HUES48 (cell line): ENCODE results near the gene CELSR2.
"Not testable (repeated sequence)": the region's sequence is repeated elsewhere in the genome, so short reads cannot be mapped to it uniquely, and the experiment has no call there.

ENCODE experiments used
- H3K27ac ChIP-seq: one replicate; pipeline ENCODE4 v1.7.0; 2013; ENCODE audit warnings: low read depth, low read length, inconsistent platforms
- H3K27me3 ChIP-seq: 2 replicates; pipeline ENCODE4 v1.6.1; 2013; ENCODE audit warnings: mild to moderate bottlenecking, low read length; ENCODE audit not compliant: control insufficient read depth, insufficient read depth
- H3K36me3 ChIP-seq: 2 replicates; pipeline ENCODE4 v1.6.1; 2013; ENCODE audit warnings: low read length; ENCODE audit not compliant: control insufficient read depth, insufficient read depth
- H3K4me1 ChIP-seq: 2 replicates; pipeline ENCODE4 v1.6.1; 2013; ENCODE audit warnings: mild to moderate bottlenecking, low read length; ENCODE audit not compliant: control insufficient read depth, insufficient read depth
- H3K4me3 ChIP-seq: 2 replicates; pipeline ENCODE4 v1.5.1; 2013; ENCODE audit warnings: mild to moderate bottlenecking, low read depth, low read length
- H3K9ac ChIP-seq: 2 replicates; pipeline ENCODE4 v1.6.1; 2013; ENCODE audit warnings: mild to moderate bottlenecking, low read depth, low read length, moderate library complexity
- H3K9me3 ChIP-seq: 2 replicates; pipeline ENCODE4 v1.6.1; 2013; ENCODE audit warnings: low read length; ENCODE audit not compliant: control insufficient read depth, insufficient read depth

Gene CELSR2

DNA sequence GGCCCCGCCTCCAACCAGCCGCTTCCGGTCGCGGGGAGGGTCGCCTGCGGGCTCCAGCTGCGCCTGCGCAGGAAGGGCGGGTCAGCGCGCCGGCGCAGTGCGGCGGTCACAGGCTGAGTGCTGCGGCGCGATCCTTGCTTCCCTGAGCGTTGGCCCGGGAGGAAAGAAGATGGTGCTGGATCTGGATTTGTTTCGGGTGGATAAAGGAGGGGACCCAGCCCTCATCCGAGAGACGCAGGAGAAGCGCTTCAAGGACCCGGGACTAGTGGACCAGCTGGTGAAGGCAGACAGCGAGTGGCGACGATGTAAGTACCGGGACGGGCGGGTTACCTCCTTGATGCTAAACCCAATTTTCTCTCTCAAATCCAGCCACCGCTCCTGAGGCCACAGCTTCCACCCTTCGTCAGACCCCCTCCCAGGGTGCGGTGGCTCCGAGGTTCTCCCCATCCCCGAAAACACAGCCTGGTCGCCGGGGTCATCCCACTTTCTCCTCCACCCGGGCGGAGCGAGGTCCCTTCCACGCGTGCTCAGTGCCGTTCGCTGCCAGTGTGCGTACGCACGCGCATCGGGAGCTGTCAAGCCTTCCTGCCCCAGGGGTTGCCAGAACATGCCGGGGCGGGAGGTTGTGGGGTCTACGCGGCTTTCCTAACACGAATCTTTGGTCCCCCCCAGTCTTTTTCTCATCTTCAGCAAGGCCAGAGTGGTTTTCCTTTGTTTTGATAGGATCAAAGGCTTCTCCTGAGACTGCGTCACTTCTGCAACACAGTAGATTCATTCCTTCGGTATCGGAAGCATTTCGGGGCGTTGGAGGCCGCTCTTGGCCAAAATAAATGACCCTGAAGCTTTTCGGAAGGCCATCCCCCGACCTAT lies 35.3 kb upstream of the CELSR2 start, which contains the start of gene SARS1:
Gene SARS1, plus strand, starts transcription at position 95 of the 870 bp plus-strand sequence. Its CDS starts 75 bp downstream, at position 170.
- Histone ChIP-seq H3K27me3 (no peaks in the 10 kb centered on the region), H3K9me3 (no peaks in the 10 kb centered on the region), H3K9ac (peak within 1 kb of the TSS; percentile 70), H3K4me3 (peak within 1 kb of the TSS; percentile 93), H3K27ac (peak within 1 kb of the TSS; percentile 83), H3K36me3 (no peaks in the 10 kb centered on the region; the same call in 1 of the 2 replicates), H3K4me1 (peaks cover 13% of the 10 kb centered on the region; the same call in 1 of the 2 replicates)

DNA sequence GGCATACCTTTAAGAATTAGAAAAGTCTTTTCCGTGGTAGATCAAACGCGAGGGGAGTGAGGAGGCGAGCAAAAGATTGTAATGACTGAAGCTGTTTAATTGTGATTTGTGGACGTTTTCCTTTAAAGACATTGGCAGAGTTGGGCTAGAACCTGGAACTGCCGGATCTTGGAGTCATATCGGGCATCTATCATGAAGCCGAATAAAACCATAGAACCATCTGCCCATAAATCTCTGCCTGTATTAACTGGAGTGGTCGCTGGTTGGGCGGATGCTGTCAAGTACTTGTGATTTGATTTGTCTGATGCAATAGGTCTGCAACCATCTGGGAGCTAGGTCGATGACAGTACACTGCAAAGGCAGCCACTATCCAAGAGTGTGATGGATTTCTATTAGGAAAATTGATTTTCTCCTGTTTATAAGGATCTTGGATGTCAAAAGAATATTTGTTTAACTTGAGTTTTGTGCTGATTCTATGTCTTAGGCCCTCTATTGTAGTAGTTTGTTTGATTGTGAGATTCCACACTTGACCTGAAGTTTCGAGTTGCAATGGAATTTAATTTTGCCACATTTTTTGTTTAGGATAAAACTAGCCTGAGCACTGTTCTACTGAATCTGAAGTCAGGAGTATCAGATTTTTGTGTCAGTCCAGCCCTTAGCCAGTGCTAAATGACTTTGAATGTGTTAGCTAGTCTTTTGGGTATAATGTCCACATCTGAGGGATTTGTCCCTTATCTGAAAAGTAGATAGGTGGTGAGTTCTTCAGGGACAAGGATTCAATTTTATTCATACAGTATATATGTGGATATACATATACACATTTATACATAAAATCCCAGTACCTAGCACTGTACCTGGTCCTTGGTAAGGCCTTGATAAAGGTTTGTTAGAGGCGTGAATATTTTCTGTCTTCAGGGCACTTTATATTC lies 34.4 kb upstream of the CELSR2 start:
- H3K9ac ChIP-seq, result peak overlapping the region; percentile 70
- H3K4me1 ChIP-seq, result peaks cover 13% of the 10 kb centered on the region; the same call in 1 of the 2 replicates
- H3K27me3 ChIP-seq, result no peaks in the 10 kb centered on the region
- H3K36me3 ChIP-seq, result no peaks in the 10 kb centered on the region; the same call in 1 of the 2 replicates
- peak overlapping the region; percentile 93 for H3K4me3 ChIP-seq
- peak overlapping the region; percentile 83 for H3K27ac ChIP-seq
- no peaks in the 10 kb centered on the region for H3K9me3 ChIP-seq

DNA sequence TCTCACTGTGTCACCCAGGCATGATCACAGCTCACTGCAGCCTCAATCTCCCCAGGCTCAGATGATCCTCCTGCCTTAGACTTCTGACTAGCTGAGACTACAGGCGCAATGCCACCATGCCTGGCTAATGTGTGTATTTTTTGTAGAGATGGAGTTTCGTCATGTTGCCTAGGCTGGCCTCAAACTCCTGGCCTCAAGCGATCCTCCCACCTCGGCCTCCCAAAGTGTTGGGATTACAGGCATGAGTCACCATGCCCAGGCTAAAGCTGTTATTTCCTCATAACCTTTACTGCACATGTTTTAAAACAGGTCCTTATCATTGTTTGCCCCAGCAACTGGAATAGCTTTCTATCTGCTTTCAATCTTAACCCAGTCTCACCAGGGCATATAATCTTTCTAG lies 32.7 kb upstream of the CELSR2 start:
- no peak overlapping the region for H3K4me3 ChIP-seq
- H3K9me3 ChIP-seq, result no peaks in the 10 kb centered on the region
- peaks cover 5% of the 10 kb centered on the region for H3K36me3 ChIP-seq
- peaks cover 13% of the 10 kb centered on the region; the same call in 1 of the 2 replicates for H3K4me1 ChIP-seq
- no peak overlapping the region for H3K27ac ChIP-seq
- H3K9ac ChIP-seq, result no peak overlapping the region
- H3K27me3 ChIP-seq, result no peaks in the 10 kb centered on the region

DNA sequence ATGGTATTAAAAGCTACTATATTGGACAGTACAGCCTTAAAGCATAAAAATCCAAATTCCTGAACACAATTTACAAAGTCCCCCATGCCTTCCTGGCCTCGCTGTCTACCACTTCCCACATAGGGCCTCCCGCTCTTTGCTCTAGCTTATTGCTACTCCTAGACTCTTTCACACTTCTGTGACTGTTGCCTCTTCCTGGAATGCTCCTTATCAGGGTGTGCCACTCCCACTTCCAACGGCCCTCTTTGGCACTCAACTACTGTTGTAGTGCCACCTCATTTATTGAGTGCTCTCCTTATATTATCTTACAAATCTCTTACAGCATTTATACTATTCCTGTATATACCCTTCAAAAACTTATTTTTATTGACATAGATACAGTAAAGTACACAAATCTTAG lies 30.8 kb upstream of the CELSR2 start:
- Histone ChIP-seq H3K4me1 (peaks cover 8% of the 10 kb centered on the region; the same call in 1 of the 2 replicates), H3K27ac (no peak overlapping the region), H3K4me3 (no peak overlapping the region), H3K27me3 (no peaks in the 10 kb centered on the region), H3K36me3 (peaks cover 5% of the 10 kb centered on the region), H3K9me3 (no peaks in the 10 kb centered on the region), H3K9ac (no peak overlapping the region)

DNA sequence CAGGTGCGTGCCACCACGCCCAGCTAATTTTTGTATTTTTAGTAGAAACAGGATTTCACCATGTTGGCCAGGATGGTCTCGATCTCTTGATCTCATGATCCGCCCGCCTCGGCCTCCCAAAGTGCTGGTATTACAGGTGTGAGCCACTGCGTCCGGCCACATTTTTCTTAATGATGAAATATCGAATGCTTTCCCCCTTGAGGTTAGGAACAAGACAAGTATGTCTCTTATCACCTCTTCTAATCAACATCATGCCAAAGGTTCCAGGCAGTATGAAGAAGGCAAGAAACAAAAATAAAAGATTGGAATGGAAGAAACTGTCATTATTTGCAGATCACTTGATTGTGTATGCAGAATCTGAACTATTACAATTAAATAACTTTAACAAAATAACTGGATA lies 28.1 kb upstream of the CELSR2 start:
- not testable (repeated sequence) for H3K9ac ChIP-seq, H3K27ac ChIP-seq, H3K27me3 ChIP-seq, H3K4me3 ChIP-seq, H3K9me3 ChIP-seq
- H3K36me3 ChIP-seq, result peaks cover 15% of the 10 kb centered on the region
- H3K4me1 ChIP-seq, result peaks cover 11% of the 10 kb centered on the region

DNA sequence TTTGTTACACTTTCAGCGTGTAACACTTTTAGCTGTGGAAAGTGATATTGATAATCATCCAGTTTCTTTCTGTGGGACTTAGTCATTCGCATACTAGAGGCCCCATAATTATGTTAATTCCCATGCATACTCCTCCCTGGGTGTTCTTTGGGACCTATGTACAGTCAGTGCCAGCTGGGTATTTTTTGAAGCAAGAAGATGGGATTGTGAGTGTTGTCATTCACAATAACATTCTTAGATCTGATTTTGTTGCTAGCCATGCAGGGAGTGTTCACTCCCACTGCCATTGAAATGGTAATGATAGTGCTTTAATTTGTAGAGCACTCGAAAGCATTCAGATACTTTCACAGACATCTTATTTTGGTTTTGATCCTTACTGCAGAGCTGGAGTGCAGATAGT lies 24.0 kb upstream of the CELSR2 start:
- no peaks in the 10 kb centered on the region for H3K9me3 ChIP-seq
- H3K4me1 ChIP-seq, result peaks cover 35% of the 10 kb centered on the region
- H3K27ac ChIP-seq, result peak overlapping the region; percentile 40
- H3K36me3 ChIP-seq, result peaks cover 21% of the 10 kb centered on the region
- 0 out of 2 replicates have a peak overlapping the region, but pooled peaks have one; percentile 10 for H3K4me3 ChIP-seq
- H3K27me3 ChIP-seq, result no peaks in the 10 kb centered on the region
- no peak overlapping the region for H3K9ac ChIP-seq

DNA sequence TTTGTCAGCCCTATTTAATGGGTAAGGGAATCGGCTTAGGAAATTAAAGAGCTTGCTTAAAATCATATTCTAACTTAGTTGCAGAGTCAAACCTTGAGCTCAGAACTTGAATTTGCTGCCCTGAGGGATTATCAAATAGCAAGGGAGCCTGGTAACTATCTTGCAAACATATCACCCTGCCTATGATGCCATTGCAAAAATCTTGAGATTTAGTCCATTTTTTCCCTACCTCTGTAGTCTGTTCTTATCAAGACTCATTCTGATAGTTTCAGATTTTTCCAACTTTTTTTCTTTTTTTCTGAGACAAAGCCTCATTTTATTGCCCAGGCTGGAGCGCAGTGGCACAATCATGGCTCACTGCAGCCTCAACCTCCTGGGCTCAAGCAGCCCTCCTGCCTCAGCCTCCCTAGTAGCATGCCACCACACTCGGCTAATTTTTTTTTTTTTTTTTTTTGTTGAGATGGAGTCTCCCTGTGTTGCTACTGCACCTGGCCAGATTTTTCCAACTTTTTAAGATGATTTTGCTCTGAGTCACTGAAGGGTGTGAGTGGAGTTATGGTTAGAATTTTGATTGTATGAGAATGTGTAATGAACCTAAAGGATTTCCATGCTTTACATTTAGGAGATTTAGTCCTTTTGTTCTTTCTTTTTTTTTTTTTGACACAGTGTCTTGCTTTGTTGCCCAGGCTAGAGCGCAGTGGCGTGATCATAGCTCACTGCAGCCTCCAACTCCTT lies 23.5 kb upstream of the CELSR2 start:
- Histone ChIP-seq H3K4me1 (peaks cover 40% of the 10 kb centered on the region), H3K36me3 (peaks cover 26% of the 10 kb centered on the region)

DNA sequence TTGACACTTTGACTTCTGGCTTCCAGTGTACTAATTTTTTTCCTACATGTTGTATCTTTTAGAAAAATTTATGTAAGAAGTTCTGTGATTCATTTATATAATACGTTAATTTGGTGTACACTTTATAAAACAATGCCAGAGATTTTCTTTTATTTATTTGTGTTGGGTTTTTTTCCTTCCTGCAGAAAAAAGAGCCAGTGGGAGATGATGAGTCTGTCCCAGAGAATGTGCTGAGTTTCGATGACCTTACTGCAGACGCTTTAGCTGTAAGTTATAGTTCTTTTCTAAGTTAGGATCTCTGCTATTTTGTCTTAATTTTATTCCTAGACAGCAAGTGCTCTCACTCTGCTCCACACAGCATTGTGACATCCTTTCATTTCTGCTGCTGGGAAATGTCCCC lies 21.2 kb upstream of the CELSR2 start:
- H3K4me3 ChIP-seq, result no peak overlapping the region
- peaks cover 43% of the 10 kb centered on the region for H3K36me3 ChIP-seq
- H3K4me1 ChIP-seq, result peaks cover 48% of the 10 kb centered on the region
- no peak overlapping the region for H3K9ac ChIP-seq
- H3K9me3 ChIP-seq, result no peaks in the 10 kb centered on the region
- no peak overlapping the region for H3K27ac ChIP-seq
- no peaks in the 10 kb centered on the region for H3K27me3 ChIP-seq

More for the DNA sequence above, 23.5 kb upstream of the CELSR2 start:
- Histone ChIP-seq H3K9me3 (no peaks in the 10 kb centered on the region), H3K27ac (peak overlapping the region; percentile 40), H3K9ac (no peak overlapping the region), H3K4me3 (0 out of 2 replicates have a peak overlapping the region, but pooled peaks have one; percentile 10), H3K27me3 (no peaks in the 10 kb centered on the region)

DNA sequence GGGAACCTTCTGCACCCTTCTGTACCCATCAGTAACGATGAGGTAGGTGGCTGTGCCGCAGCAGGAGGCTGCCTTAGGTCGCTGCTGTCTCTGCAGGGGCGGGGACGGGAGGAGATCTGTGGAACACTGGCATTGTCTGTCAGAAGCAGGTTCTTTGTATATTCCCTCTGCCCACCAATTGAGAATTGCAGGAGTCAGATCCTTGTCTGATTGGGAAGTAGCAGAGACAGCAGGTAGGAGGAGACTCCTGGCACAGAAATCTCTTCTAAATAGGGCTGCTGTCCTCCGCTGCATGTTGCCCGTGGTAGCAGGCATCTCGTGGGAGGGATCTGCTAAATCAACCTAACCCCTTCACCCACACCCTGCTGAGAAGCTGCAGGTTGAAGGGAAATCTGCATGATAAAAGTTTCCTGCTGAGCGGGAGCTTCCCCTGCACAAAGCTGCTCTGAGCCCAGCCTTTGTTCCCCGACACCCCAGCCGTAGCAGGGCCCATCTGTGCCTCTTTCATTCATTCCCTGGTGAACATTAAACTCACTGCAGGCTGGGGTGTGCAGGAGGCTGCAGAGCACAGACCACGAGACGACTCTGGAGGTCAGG lies 19.7 kb upstream of the CELSR2 start:
- Histone ChIP-seq H3K9me3 (no peaks in the 10 kb centered on the region), H3K27ac (peak overlapping the region; percentile 80), H3K27me3 (no peaks in the 10 kb centered on the region), H3K4me1 (peaks cover 48% of the 10 kb centered on the region), H3K36me3 (peaks cover 43% of the 10 kb centered on the region), H3K4me3 (peak overlapping the region; percentile 21), H3K9ac (peak overlapping the region; percentile 51)

DNA sequence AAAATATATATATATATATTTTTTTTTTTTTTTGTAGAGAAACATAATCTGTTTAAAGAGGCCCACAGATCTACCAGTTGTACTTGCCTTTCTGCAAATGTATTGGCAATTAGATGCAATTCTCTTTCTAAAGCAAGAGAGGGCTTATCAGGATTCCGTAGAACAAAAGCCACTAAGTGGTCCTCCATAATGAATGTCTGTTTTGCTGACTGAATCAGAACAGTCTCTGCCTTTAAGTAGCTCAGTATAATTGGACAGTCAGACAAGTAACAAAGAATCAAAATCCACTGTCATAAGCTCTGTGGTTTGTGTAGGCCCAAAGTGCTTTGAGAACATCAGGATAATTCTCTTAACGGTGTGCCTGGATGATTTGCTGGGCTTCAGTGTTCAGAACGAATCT lies 18.3 kb upstream of the CELSR2 start:
- Histone ChIP-seq H3K27ac (peak overlapping the region; percentile 10), H3K9me3 (no peaks in the 10 kb centered on the region), H3K27me3 (no peaks in the 10 kb centered on the region), H3K9ac (no peak overlapping the region), H3K36me3 (peaks cover 55% of the 10 kb centered on the region), H3K4me1 (peaks cover 37% of the 10 kb centered on the region), H3K4me3 (peak overlapping the region; percentile 28; the same call in 1 of the 2 replicates)
